ENCODE results near the gene ALX4. TPM values are rescaled to one million over a fixed set of nuclear protein-coding genes. Genes with fewer than 3 reads are reported as not detected.

ALX4 gene
- total RNA-seq, 3 donors from 2014 or later (not counting 1 experiment from before 2014, with no cell fraction given), result not detected

DNA sequence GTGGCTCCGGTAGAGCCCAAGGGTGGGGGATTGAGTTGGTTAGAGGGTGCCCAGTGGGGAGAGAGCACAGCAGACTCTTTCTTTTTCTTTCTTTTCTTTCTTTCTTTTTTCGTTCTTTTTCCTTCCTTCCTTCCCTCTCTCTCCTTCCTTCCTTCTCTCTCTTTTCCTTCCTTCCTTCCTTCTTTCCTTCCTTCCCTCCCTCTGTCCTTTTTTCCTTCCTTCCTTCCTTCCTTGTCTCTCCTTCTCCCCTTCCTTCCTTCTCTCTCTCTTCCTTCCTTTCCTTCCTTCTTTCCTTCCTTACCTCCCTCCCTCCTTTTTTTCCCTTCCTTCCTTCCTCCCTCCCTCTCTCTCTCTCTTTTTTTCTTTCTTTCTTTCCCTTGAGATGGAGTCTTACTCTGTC, 4.8 kb upstream of the ALX4 start:
- ATAC-seq (no peak), DNase-seq (no peak)
- Mint-ChIP-seq H3K9me3 (no peaks in the 10 kb centered on the region), H3K4me1 (peaks cover 0 to 18% of the 10 kb centered on the region in 2 donors), H3K36me3 (no peaks in the 10 kb centered on the region), H3K4me3 (no peak overlapping the region), H3K27me3 (ENCODE audit: low read depth in 2 of 2) (peaks cover 65 to 66% of the 10 kb centered on the region in 2 donors), H3K27ac (no peak overlapping the region)
- no peaks in the 10 kb centered on the region for H3K36me3 ChIP-seq (ENCODE audit: control insufficient read depth, insufficient read depth, low read length)
- TF ChIP-seq, protein P1, sequence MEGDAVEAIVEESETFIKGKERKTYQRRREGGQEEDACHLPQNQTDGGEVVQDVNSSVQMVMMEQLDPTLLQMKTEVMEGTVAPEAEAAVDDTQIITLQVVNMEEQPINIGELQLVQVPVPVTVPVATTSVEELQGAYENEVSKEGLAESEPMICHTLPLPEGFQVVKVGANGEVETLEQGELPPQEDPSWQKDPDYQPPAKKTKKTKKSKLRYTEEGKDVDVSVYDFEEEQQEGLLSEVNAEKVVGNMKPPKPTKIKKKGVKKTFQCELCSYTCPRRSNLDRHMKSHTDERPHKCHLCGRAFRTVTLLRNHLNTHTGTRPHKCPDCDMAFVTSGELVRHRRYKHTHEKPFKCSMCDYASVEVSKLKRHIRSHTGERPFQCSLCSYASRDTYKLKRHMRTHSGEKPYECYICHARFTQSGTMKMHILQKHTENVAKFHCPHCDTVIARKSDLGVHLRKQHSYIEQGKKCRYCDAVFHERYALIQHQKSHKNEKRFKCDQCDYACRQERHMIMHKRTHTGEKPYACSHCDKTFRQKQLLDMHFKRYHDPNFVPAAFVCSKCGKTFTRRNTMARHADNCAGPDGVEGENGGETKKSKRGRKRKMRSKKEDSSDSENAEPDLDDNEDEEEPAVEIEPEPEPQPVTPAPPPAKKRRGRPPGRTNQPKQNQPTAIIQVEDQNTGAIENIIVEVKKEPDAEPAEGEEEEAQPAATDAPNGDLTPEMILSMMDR (IDR thresholded peaks at IDR 0.05), result no peak
- intact Hi-C loops (cut with micrococcal nuclease), result no loop called here
- no peak overlapping the region for H3K4me3 ChIP-seq (ENCODE audit: low read length)
- peaks cover 57% of the 10 kb centered on the region for H3K27me3 ChIP-seq (ENCODE audit: control insufficient read depth, insufficient read depth, low read length)
- 28% methylated on average over 2 of the region's 2 CpGs for whole genome bisulfite sequencing (ENCODE audit: insufficient coverage)
- H3K9me3 ChIP-seq (ENCODE audit: control insufficient read depth, insufficient read depth, low read length), result no peaks in the 10 kb centered on the region
- no peak overlapping the region for H3K27ac ChIP-seq (ENCODE audit: low read length)
- H3K4me1 ChIP-seq (ENCODE audit: control insufficient read depth, insufficient read depth, low read length), result peaks cover 17% of the 10 kb centered on the region

DNA sequence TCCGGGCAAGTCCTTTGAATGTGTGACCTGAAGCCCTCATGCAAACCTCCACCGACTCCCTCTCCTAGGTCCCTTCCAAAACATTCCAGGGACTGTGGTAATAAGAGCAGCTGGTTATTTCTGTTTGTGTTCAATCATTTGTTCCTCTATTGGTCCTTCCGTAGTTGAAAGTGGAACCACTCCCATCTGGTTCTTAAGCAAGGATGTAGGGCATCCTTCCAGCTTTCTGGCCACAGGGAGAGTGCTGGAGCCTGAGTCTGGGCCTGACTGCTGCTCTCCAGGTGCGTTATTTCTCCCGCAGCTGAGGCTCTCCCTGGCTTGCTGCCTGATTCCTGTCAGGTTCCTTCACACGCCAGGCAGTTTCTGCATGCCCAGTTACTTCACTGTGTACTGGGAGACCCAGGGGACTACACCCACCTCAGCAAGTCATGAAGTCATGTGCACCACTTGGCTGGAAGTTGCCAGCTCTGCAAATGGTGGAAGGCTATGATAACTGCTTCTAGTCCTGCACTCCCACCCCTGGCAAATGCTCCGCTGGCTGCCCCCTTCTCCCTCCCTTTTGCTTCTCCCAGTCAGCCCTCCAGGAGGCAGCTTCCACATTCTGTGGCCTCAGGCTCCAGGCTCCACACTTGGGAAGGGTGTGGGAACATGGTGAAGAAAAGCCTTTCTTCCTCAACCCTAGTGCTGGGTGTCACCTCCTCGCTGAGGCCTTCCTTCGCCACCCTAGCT, 4.0 kb upstream of the ALX4 start:
- TF ChIP-seq, protein P1 (IDR thresholded peaks at IDR 0.05), result no peak
- Histone ChIP-seq H3K4me1 (ENCODE audit: control insufficient read depth, insufficient read depth, low read length) (peaks cover 20% of the 10 kb centered on the region), H3K9me3 (ENCODE audit: control insufficient read depth, insufficient read depth, low read length) (no peaks in the 10 kb centered on the region), H3K27me3 (ENCODE audit: control insufficient read depth, insufficient read depth, low read length) (peaks cover 60% of the 10 kb centered on the region), H3K4me3 (ENCODE audit: low read length) (no peak overlapping the region), H3K27ac (ENCODE audit: low read length) (no peak overlapping the region), H3K36me3 (ENCODE audit: control insufficient read depth, insufficient read depth, low read length) (no peaks in the 10 kb centered on the region)
- intact Hi-C loops (cut with micrococcal nuclease), result no loop called here
- Mint-ChIP-seq H3K27ac (no peak overlapping the region), H3K4me1 (peaks cover 0 to 18% of the 10 kb centered on the region in 2 donors), H3K9me3 (no peaks in the 10 kb centered on the region), H3K4me3 (no peak overlapping the region), H3K36me3 (no peaks in the 10 kb centered on the region), H3K27me3 (ENCODE audit: low read depth in 2 of 2) (peaks cover 62 to 65% of the 10 kb centered on the region in 2 donors)
- ATAC-seq, result no peak
- 22% methylated on average over 8 of the region's 9 CpGs for WGBS (ENCODE audit: insufficient coverage)
- no peak for DNase-seq

DNA sequence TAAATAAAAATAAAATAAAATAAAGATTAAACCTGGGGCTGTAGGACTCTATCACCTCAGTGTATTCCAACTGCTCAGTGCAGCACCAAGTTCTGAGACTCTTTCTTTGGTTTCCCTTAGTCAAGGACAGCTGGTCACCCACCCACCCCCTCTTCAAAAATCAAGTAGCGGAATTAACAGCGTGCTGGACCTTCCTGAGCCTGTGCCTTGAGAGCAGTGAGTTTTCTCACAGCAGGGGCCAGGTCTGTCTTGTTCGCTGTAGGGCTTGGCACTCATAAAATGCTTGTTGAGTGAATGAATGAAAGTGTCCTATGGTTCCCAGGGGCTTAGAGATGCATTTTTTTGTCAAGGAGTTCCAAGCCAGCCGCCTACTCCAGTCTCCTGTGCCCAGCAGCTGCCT, 2.9 kb upstream of the ALX4 start:
- H3K4me3 Mint-ChIP-seq, result no peak overlapping the region
- 25% methylated on average over 4 of the region's 4 CpGs for WGBS (ENCODE audit: insufficient coverage)
- H3K9me3 Mint-ChIP-seq, result no peaks in the 10 kb centered on the region

More for the DNA sequence above, 2.9 kb upstream of the ALX4 start:
- Mint-ChIP-seq H3K36me3 (no peaks in the 10 kb centered on the region), H3K27ac (no peak overlapping the region), H3K4me1 (peaks cover 0 to 18% of the 10 kb centered on the region in 2 donors), H3K27me3 (ENCODE audit: low read depth in 2 of 2) (peaks cover 63 to 68% of the 10 kb centered on the region in 2 donors)
- no peak overlapping the region for H3K4me3 ChIP-seq (ENCODE audit: low read length)
- DNase-seq (no peak), ATAC-seq (no peak)
- no peak overlapping the region for H3K27ac ChIP-seq (ENCODE audit: low read length)
- intact Hi-C loops (cut with micrococcal nuclease), result no loop called here
- no peaks in the 10 kb centered on the region for H3K9me3 ChIP-seq (ENCODE audit: control insufficient read depth, insufficient read depth, low read length)
- TF ChIP-seq, protein P1 (IDR thresholded peaks at IDR 0.05), result no peak
- no peaks in the 10 kb centered on the region for H3K36me3 ChIP-seq (ENCODE audit: control insufficient read depth, insufficient read depth, low read length)
- peaks cover 20% of the 10 kb centered on the region for H3K4me1 ChIP-seq (ENCODE audit: control insufficient read depth, insufficient read depth, low read length)
- peaks cover 58% of the 10 kb centered on the region for H3K27me3 ChIP-seq (ENCODE audit: control insufficient read depth, insufficient read depth, low read length)
